ENCODE results near the gene AKAP1.

DNA sequence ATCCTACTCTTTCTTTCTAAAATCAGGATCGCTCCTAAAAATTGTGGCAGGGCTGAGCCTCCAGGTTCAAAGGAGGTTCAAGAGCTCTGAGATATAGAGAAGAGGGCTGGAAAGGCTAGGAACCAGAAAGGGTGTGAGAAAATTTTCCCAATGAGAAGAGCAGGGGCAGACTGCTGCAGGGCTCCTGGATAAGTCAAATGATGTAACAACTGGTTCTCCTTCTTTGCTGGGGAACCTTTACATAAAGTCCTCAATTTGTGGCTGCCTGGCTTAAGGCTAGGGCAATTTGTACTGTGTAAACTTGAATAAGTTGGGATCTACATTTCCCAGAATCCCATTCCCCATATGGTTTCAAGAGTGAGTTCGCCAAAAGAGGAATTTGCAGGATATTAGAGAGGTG lies 16.3 kb upstream of the AKAP1 start:
- TF ChIP-seq, protein P1, sequence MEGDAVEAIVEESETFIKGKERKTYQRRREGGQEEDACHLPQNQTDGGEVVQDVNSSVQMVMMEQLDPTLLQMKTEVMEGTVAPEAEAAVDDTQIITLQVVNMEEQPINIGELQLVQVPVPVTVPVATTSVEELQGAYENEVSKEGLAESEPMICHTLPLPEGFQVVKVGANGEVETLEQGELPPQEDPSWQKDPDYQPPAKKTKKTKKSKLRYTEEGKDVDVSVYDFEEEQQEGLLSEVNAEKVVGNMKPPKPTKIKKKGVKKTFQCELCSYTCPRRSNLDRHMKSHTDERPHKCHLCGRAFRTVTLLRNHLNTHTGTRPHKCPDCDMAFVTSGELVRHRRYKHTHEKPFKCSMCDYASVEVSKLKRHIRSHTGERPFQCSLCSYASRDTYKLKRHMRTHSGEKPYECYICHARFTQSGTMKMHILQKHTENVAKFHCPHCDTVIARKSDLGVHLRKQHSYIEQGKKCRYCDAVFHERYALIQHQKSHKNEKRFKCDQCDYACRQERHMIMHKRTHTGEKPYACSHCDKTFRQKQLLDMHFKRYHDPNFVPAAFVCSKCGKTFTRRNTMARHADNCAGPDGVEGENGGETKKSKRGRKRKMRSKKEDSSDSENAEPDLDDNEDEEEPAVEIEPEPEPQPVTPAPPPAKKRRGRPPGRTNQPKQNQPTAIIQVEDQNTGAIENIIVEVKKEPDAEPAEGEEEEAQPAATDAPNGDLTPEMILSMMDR (IDR thresholded peaks at IDR 0.05; ENCODE audit: low read depth, low read length, missing input control) = no peak
- TF ChIP-seq JUND (IDR thresholded peaks at IDR 0.05) = no peak
- no peak for TF ChIP-seq YY1 (IDR thresholded peaks at IDR 0.05)
- no peak for TF ChIP-seq RAD21 (IDR thresholded peaks at IDR 0.05)
- TF ChIP-seq TAF1 (conservative IDR thresholded peaks at IDR 0.05) = no peak
- TF ChIP-seq EGR1 (IDR thresholded peaks at IDR 0.05; ENCODE audit: low read depth in 2 of 2) = no peak
- TF ChIP-seq, protein P2, sequence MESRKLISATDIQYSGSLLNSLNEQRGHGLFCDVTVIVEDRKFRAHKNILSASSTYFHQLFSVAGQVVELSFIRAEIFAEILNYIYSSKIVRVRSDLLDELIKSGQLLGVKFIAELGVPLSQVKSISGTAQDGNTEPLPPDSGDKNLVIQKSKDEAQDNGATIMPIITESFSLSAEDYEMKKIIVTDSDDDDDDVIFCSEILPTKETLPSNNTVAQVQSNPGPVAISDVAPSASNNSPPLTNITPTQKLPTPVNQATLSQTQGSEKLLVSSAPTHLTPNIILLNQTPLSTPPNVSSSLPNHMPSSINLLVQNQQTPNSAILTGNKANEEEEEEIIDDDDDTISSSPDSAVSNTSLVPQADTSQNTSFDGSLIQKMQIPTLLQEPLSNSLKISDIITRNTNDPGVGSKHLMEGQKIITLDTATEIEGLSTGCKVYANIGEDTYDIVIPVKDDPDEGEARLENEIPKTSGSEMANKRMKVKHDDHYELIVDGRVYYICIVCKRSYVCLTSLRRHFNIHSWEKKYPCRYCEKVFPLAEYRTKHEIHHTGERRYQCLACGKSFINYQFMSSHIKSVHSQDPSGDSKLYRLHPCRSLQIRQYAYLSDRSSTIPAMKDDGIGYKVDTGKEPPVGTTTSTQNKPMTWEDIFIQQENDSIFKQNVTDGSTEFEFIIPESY (IDR thresholded peaks at IDR 0.05) = no peak
- TF ChIP-seq, protein P3, sequence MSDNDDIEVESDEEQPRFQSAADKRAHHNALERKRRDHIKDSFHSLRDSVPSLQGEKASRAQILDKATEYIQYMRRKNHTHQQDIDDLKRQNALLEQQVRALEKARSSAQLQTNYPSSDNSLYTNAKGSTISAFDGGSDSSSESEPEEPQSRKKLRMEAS (IDR thresholded peaks at IDR 0.05) = no peak
- TF ChIP-seq GABPA (IDR thresholded peaks at IDR 0.05 in 1 of 2, conservative IDR thresholded peaks at IDR 0.05 in 1 of 2) = no peak
- TF ChIP-seq NR2F2 (IDR thresholded peaks at IDR 0.05) = no peak
- TF ChIP-seq SP1 (IDR thresholded peaks at IDR 0.05) = no peak
- TF ChIP-seq, protein P4, sequence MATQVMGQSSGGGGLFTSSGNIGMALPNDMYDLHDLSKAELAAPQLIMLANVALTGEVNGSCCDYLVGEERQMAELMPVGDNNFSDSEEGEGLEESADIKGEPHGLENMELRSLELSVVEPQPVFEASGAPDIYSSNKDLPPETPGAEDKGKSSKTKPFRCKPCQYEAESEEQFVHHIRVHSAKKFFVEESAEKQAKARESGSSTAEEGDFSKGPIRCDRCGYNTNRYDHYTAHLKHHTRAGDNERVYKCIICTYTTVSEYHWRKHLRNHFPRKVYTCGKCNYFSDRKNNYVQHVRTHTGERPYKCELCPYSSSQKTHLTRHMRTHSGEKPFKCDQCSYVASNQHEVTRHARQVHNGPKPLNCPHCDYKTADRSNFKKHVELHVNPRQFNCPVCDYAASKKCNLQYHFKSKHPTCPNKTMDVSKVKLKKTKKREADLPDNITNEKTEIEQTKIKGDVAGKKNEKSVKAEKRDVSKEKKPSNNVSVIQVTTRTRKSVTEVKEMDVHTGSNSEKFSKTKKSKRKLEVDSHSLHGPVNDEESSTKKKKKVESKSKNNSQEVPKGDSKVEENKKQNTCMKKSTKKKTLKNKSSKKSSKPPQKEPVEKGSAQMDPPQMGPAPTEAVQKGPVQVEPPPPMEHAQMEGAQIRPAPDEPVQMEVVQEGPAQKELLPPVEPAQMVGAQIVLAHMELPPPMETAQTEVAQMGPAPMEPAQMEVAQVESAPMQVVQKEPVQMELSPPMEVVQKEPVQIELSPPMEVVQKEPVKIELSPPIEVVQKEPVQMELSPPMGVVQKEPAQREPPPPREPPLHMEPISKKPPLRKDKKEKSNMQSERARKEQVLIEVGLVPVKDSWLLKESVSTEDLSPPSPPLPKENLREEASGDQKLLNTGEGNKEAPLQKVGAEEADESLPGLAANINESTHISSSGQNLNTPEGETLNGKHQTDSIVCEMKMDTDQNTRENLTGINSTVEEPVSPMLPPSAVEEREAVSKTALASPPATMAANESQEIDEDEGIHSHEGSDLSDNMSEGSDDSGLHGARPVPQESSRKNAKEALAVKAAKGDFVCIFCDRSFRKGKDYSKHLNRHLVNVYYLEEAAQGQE (IDR thresholded peaks at IDR 0.05) = no peak
- TF ChIP-seq, protein P5, sequence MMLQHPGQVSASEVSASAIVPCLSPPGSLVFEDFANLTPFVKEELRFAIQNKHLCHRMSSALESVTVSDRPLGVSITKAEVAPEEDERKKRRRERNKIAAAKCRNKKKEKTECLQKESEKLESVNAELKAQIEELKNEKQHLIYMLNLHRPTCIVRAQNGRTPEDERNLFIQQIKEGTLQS (IDR thresholded peaks at IDR 0.05) = no peak
